Hepatocyte (in vitro differentiated cells): Measurements from ENCODE around the gene MAGEB2. TPM values are rescaled to one million over a fixed set of nuclear protein-coding genes. Genes with fewer than 3 reads are reported as not detected.

ENCODE experiments used
- DNase-seq: peaks from one replicate; pipeline ENCODE4 v3.0.0-alpha.2; 2016; ENCODE audit warnings: low spot score
- H2AFZ ChIP-seq: fragments of 200-600 bp; sonication (generic); 2 replicates; pipeline ENCODE4 v1.6.0; 2016; ENCODE audit warnings: antibody characterized with exemption, mild to moderate bottlenecking
- H3K27ac ChIP-seq: fragments of 200-600 bp; sonication (generic); 2 replicates; pipeline ENCODE4 v1.5.1; 2016; ENCODE audit warnings: mild to moderate bottlenecking
- H3K27me3 ChIP-seq: fragments of 200-600 bp; sonication (generic); 2 replicates; pipeline ENCODE4 v1.6.1; 2016
- H3K36me3 ChIP-seq: fragments of 200-600 bp; sonication (generic); replicated peaks from 2 replicates; pipeline ENCODE4 v1.5.1; 2016; ENCODE audit warnings: low read depth; ENCODE audit not compliant: insufficient read depth
- H3K4me1 ChIP-seq: fragments of 200-600 bp; sonication (generic); 2 replicates; pipeline ENCODE4 v1.5.1; 2016; ENCODE audit warnings: mild to moderate bottlenecking, moderate library complexity; ENCODE audit not compliant: insufficient read depth
- H3K4me2 ChIP-seq: fragments of 200-600 bp; sonication (generic); 2 replicates; pipeline ENCODE4 v1.6.0; 2016
- H3K4me3 ChIP-seq: fragments of 200-600 bp; sonication (generic); 2 replicates; pipeline ENCODE4 v1.5.1; 2016; ENCODE audit warnings: mild to moderate bottlenecking
- H3K79me2 ChIP-seq: fragments of 200-600 bp; sonication (generic); 2 replicates; pipeline ENCODE4 v1.6.0; 2017; ENCODE audit warnings: mild to moderate bottlenecking
- H3K9me2 ChIP-seq: fragments of 200-600 bp; sonication (generic); replicated peaks from 2 replicates; pipeline ENCODE4 v1.6.0; 2017; ENCODE audit warnings: mild to moderate bottlenecking; ENCODE audit not compliant: insufficient read depth
- H3K9me3 ChIP-seq: fragments of 200-600 bp; sonication (generic); 2 replicates; pipeline ENCODE4 v1.5.1; 2016; ENCODE audit warnings: low read depth, mild to moderate bottlenecking
- H4K20me1 ChIP-seq: fragments of 200-600 bp; sonication (generic); 2 replicates; pipeline ENCODE4 v1.6.0; 2016; ENCODE audit warnings: mild to moderate bottlenecking; ENCODE audit not compliant: insufficient read depth, poor library complexity, severe bottlenecking
- EZH2 ChIP-seq: fragments of 200-600 bp; sonication (generic); IDR thresholded peaks from 2 replicates; pipeline ENCODE4 v1.6.1; 2016; ENCODE audit warnings: antibody characterized with exemption, mild to moderate bottlenecking, borderline replicate concordance
- EZH2phosphoT487 ChIP-seq: fragments of 200-600 bp; sonication (generic); IDR thresholded peaks from one replicate; pipeline ENCODE4 v1.6.1; 2018; ENCODE audit warnings: antibody characterized with exemption, mild to moderate bottlenecking, low read depth, moderate library complexity; ENCODE audit not compliant: unreplicated experiment, severe bottlenecking
- WGBS: methylation state at CpG from one replicate; pipeline ENCODE4 v1.1.6; 2016; ENCODE audit warnings: low lambda C conversion rate; ENCODE audit errors: missing lambda C conversion rate; 5-methylcytosine and 5-hydroxymethylcytosine counted together
- polyA plus RNA-seq: library from polyadenylated mRNA; unstranded; fragments of >200 nt; fragmentation: Nextera tagmentation; extraction: Ambion mirVana; gene quantifications from 2 replicates; pipeline ENCODE4 v1.2.1, GENCODE V29; 2016
- total RNA-seq: library from RNA; depleted of rRNA; stranded (reverse); fragments of >200 nt; gene quantifications from 2 replicates; pipeline ENCODE4 v1.2.3, GENCODE V29; 2014
- TF ChIP-seq, protein P1 (sequence below): fragments of 200-600 bp; sonication (generic); IDR thresholded peaks from 2 replicates; pipeline ENCODE4 v1.5.1; 2016; ENCODE audit warnings: antibody characterized with exemption, mild to moderate bottlenecking; ENCODE audit not compliant: poor library complexity

MAGEB2 gene
- total and polyA plus RNA-seq, 2 experiments from 2014 or later = not detected

DNA sequence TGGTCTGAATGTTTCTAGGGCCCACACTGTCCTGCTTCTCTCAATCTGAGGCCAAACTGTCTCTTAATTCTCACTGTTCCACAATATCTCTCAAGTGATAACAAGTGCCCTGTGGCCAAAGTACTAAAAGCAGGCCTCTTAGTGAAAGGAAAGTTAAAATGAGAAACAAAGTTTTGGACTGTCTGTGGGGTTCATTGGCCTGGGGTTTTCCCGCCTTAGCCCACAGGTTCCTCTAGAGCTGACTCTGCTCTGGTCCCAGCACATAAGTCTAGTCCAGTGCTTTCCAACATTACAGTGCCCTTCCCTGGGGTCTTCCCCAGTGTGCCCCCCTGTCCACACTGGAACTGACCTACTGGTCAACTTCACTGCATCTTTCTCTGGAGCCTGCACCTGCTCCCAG lies 37.9 kb downstream of the MAGEB2 start:
- H3K4me2 ChIP-seq = no peak overlapping the region
- no peaks in the 10 kb centered on the region for H3K27me3 ChIP-seq
- no peaks in the 10 kb centered on the region for H4K20me1 ChIP-seq
- no peak overlapping the region for H3K4me3 ChIP-seq
- H3K9me3 ChIP-seq = no peaks in the 10 kb centered on the region
- H3K4me1 ChIP-seq = no peaks in the 10 kb centered on the region
- no peak overlapping the region for H3K27ac ChIP-seq
- no peaks in the 10 kb centered on the region for H3K79me2 ChIP-seq
- no peaks in the 10 kb centered on the region for H3K9me2 ChIP-seq
- WGBS = 56% methylated on average over 1 of the region's 1 CpG
- DNase-seq = no peak
- H3K36me3 ChIP-seq = no peaks in the 10 kb centered on the region
- TF ChIP-seq EZH2 = no peak
- H2AFZ ChIP-seq = no peak overlapping the region

DNA sequence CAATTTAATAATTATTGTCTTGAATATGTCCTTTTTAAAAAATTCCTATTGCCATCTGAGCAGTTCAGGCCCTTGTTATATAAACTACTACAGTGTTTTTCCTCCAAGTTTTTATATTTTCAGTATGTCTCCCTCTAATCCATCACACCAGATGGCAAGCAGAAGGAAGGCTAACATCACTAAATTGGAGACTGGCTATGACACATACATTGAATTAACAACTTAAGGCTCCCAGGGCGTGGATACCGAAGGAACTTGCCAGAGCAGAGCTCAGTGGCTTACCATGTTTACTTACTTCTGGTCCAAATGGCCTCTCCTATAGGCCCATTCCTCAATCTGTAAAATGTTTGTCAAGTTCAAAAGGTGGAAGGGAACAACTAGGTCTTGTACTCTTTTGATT lies 44.6 kb downstream of the MAGEB2 start:
- no peak for DNase-seq
- Histone ChIP-seq H3K4me1 (no peaks in the 10 kb centered on the region), H3K79me2 (no peaks in the 10 kb centered on the region), H3K27me3 (no peaks in the 10 kb centered on the region), H3K36me3 (no peaks in the 10 kb centered on the region), H3K4me2 (no peak overlapping the region), H3K27ac (no peak overlapping the region), H2AFZ (no peak overlapping the region), H3K9me2 (no peaks in the 10 kb centered on the region), H3K4me3 (no peak overlapping the region), H3K9me3 (no peaks in the 10 kb centered on the region), H4K20me1 (no peaks in the 10 kb centered on the region)
- 53% methylated on average over 2 of the region's 2 CpGs for WGBS
- TF ChIP-seq, protein P1, sequence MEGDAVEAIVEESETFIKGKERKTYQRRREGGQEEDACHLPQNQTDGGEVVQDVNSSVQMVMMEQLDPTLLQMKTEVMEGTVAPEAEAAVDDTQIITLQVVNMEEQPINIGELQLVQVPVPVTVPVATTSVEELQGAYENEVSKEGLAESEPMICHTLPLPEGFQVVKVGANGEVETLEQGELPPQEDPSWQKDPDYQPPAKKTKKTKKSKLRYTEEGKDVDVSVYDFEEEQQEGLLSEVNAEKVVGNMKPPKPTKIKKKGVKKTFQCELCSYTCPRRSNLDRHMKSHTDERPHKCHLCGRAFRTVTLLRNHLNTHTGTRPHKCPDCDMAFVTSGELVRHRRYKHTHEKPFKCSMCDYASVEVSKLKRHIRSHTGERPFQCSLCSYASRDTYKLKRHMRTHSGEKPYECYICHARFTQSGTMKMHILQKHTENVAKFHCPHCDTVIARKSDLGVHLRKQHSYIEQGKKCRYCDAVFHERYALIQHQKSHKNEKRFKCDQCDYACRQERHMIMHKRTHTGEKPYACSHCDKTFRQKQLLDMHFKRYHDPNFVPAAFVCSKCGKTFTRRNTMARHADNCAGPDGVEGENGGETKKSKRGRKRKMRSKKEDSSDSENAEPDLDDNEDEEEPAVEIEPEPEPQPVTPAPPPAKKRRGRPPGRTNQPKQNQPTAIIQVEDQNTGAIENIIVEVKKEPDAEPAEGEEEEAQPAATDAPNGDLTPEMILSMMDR = no peak
- TF ChIP-seq EZH2 = no peak
- no peak for TF ChIP-seq EZH2phosphoT487

DNA sequence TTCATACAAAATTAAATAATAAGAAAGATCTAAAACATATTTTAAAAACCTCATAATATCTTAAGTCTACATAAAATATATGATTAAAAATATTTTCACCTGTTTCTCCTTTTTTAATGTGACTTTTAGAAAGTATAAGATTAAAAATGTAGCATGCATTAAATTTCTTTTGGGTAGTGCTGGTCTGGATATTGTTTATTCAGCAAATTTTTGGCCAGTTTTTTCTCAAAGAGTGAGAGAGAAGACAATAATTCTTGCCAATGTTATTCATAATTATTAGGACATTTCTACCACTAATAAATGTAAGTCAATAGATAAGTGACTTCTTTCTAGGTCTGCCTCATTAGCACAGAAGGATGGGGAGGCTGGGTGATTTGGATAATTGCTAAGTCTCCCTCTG lies 45.6 kb downstream of the MAGEB2 start:
- Histone ChIP-seq H3K36me3 (no peaks in the 10 kb centered on the region), H4K20me1 (no peaks in the 10 kb centered on the region), H3K27me3 (no peaks in the 10 kb centered on the region), H3K4me3 (no peak overlapping the region), H2AFZ (no peak overlapping the region), H3K9me3 (no peaks in the 10 kb centered on the region), H3K4me2 (no peak overlapping the region), H3K27ac (no peak overlapping the region), H3K4me1 (no peaks in the 10 kb centered on the region), H3K79me2 (no peaks in the 10 kb centered on the region), H3K9me2 (no peaks in the 10 kb centered on the region)
- TF ChIP-seq EZH2phosphoT487 (no peak), EZH2 (no peak)
- TF ChIP-seq, protein P1 = no peak
- DNase-seq = no peak

DNA sequence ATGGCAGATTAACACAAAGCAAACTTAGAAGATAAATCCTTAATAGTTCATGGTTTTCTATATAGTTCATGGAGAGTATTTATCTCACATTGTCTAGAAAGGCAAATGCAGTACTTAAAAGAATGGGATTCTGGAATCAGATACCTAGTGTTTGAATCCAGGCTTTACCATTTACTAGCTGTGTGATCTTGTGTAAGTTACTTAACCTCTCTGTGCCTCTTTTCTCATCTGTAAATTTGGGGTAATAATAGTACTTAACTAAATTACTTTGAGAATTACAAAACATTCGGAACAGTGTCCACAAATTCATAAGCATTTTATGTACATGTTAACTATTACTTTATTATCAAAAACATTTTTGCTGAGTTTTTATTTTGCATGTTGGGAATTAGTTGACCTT lies 47.4 kb downstream of the MAGEB2 start:
- H3K4me1 ChIP-seq = no peaks in the 10 kb centered on the region
- H3K79me2 ChIP-seq = no peaks in the 10 kb centered on the region
- no peaks in the 10 kb centered on the region for H3K9me3 ChIP-seq
- no peaks in the 10 kb centered on the region for H3K27me3 ChIP-seq
- no peak for DNase-seq
- H3K4me2 ChIP-seq = no peak overlapping the region
- TF ChIP-seq EZH2phosphoT487 = no peak
- TF ChIP-seq, protein P1 = no peak
- no peak for TF ChIP-seq EZH2
- no peak overlapping the region for H3K4me3 ChIP-seq
- no peak overlapping the region for H2AFZ ChIP-seq
- 75% methylated on average over 1 of the region's 1 CpG for WGBS
- no peak overlapping the region for H3K27ac ChIP-seq
- no peaks in the 10 kb centered on the region for H4K20me1 ChIP-seq
- no peaks in the 10 kb centered on the region for H3K36me3 ChIP-seq
- H3K9me2 ChIP-seq = no peaks in the 10 kb centered on the region

Other genes starting within 250 kb of the MAGEB2 start
- not detected in 2 replicates for gene MAGEB3, start 15.1 kb downstream of the MAGEB2 start, total RNA-seq
- gene MAGEB3, start 15.1 kb downstream of the MAGEB2 start, polyA plus RNA-seq = not detected in 2 replicates
- not detected in 2 replicates for gene MAGEB4, start 26.4 kb downstream of the MAGEB2 start, total RNA-seq
- gene MAGEB4, start 26.4 kb downstream of the MAGEB2 start, polyA plus RNA-seq = not detected in 2 replicates
- gene MAGEB1, start 31.6 kb downstream of the MAGEB2 start, total RNA-seq = not detected in 2 replicates
- gene MAGEB1, start 31.6 kb downstream of the MAGEB2 start, polyA plus RNA-seq = not detected in 2 replicates
- gene NR0B1, start 93.8 kb downstream of the MAGEB2 start, total RNA-seq = 0.20 and 0.63 TPM in 2 replicates
- 0.23 and 0.46 TPM in 2 replicates for gene NR0B1, start 93.8 kb downstream of the MAGEB2 start, polyA plus RNA-seq